Neural cell (in vitro differentiated cells): ENCODE results near the gene TTN. TPM values are rescaled to one million over a fixed set of nuclear protein-coding genes. Genes with fewer than 3 reads are reported as not detected.

Experiments used
- H2AFZ ChIP-seq: fragments of 200-600, 300-800 bp; sonication (generic), shearing (Covaris generic); 2 replicates; pipeline ENCODE4 v1.6.0; 2014; ENCODE audit warnings: low read depth, mild to moderate bottlenecking, antibody characterized with exemption, low read length, moderate library complexity
- H3F3A ChIP-seq: fragments of 200-600 bp; shearing (Covaris generic); 2 replicates; pipeline ENCODE4 v1.6.1; 2016; ENCODE audit warnings: mild to moderate bottlenecking, moderate library complexity, mixed read lengths, antibody characterized with exemption, low read length; ENCODE audit not compliant: insufficient read depth, poor library complexity, severe bottlenecking
- H3K27ac ChIP-seq: fragments of 200-600, 300-800 bp; sonication (generic), shearing (Covaris generic); 2 replicates; pipeline ENCODE4 v1.5.1; 2014; ENCODE audit warnings: mild to moderate bottlenecking, low read length, moderate library complexity
- H3K27me3 ChIP-seq: fragments of 300-800, 200-600 bp; sonication (generic), shearing (Covaris generic); 2 replicates; pipeline ENCODE4 v1.6.0; 2014; ENCODE audit warnings: mild to moderate bottlenecking, low read depth, low read length, moderate library complexity; ENCODE audit not compliant: insufficient read depth
- H3K36me3 ChIP-seq: fragments of 300-800, 200-600 bp; sonication (generic), shearing (Covaris generic); 2 replicates; pipeline ENCODE4 v1.5.1; 2014; ENCODE audit warnings: mild to moderate bottlenecking, antibody characterized with exemption, low read length, moderate library complexity; ENCODE audit not compliant: insufficient read depth
- H3K4me2 ChIP-seq: fragments of 300-800, 200-600 bp; sonication (generic), shearing (Covaris generic); 2 replicates; pipeline ENCODE4 v1.6.0; 2014; ENCODE audit warnings: mild to moderate bottlenecking, low read length
- H3K4me3 ChIP-seq: fragments of 300-800, 200-600 bp; sonication (generic), shearing (Covaris generic); 2 replicates; pipeline ENCODE4 v1.5.1; 2014; ENCODE audit warnings: mild to moderate bottlenecking, low read length, moderate library complexity
- H3K79me2 ChIP-seq: fragments of 200-600 bp; shearing (Covaris generic); replicated peaks from 2 replicates; pipeline ENCODE4 v1.6.0; 2014; ENCODE audit warnings: mild to moderate bottlenecking, low read length, moderate library complexity; ENCODE audit not compliant: insufficient read depth
- H3K9ac ChIP-seq: fragments of 300-800, 200-600 bp; sonication (generic), shearing (Covaris generic); 2 replicates; pipeline ENCODE4 v1.6.1; 2016; ENCODE audit warnings: mild to moderate bottlenecking, low read length, mixed read lengths
- H3K9me2 ChIP-seq: fragments of 200-600 bp; shearing (Covaris generic); 2 replicates; pipeline ENCODE4 v1.6.1; 2016; ENCODE audit warnings: mild to moderate bottlenecking, low read length, mixed read lengths; ENCODE audit not compliant: insufficient read depth
- H3K9me3 ChIP-seq: fragments of 200-600, 300-800 bp; sonication (generic), shearing (Covaris generic); 2 replicates; pipeline ENCODE4 v1.6.1; 2016; ENCODE audit warnings: mild to moderate bottlenecking, mixed run types, low read length, moderate library complexity, mixed read lengths
- H4K20me1 ChIP-seq: fragments of 200-600 bp; shearing (Covaris generic); 2 replicates; pipeline ENCODE4 v1.6.1; 2016; ENCODE audit warnings: mild to moderate bottlenecking, mixed run types; ENCODE audit not compliant: insufficient read depth
- EP300 ChIP-seq: fragments of 450-650 bp; conservative IDR thresholded peaks from 2 replicates; pipeline ENCODE4 v1.6.1; 2014; ENCODE audit warnings: antibody characterized with exemption, mild to moderate bottlenecking, moderate library complexity; ENCODE audit not compliant: poor library complexity, severe bottlenecking
- EZH2 ChIP-seq: fragments of 200-600, 300-800 bp; shearing (Covaris generic), sonication (generic); IDR thresholded peaks from 2 replicates; pipeline ENCODE4 v1.6.1; 2014; ENCODE audit warnings: antibody characterized with exemption, low read length, borderline replicate concordance, mild to moderate bottlenecking; ENCODE audit not compliant: insufficient read depth, poor library complexity, severe bottlenecking
- MXI1 ChIP-seq: fragments of 450-650 bp; conservative IDR thresholded peaks from 2 replicates; pipeline ENCODE4 v1.6.1; 2014; ENCODE audit warnings: antibody characterized with exemption, mild to moderate bottlenecking; ENCODE audit not compliant: poor library complexity, severe bottlenecking
- POLR2AphosphoS5 ChIP-seq: IDR thresholded peaks from 2 replicates; pipeline ENCODE4 v1.6.1; 2012
- RAD21 ChIP-seq: fragments of 450-650 bp; conservative IDR thresholded peaks from 2 replicates; pipeline ENCODE4 v1.6.1; 2014; ENCODE audit warnings: antibody characterized with exemption, mild to moderate bottlenecking, moderate library complexity
- SMC3 ChIP-seq: fragments of 450-650 bp; conservative IDR thresholded peaks from 2 replicates; pipeline ENCODE4 v1.6.1; 2014; ENCODE audit warnings: antibody characterized with exemption, mild to moderate bottlenecking, moderate library complexity; ENCODE audit not compliant: poor library complexity
- TAF1 ChIP-seq: IDR thresholded peaks from 2 replicates; pipeline ENCODE4 v1.6.1; 2012; ENCODE audit warnings: low read depth
- polyA plus RNA-seq: library from polyadenylated mRNA; depleted of rRNA; stranded (reverse); fragments of >200 nt; gene quantifications from 2 replicates; pipeline ENCODE4 v1.2.3, GENCODE V29; 2014
- TF ChIP-seq, protein P1 (sequence below): fragments of 450-650 bp; IDR thresholded peaks from 2 replicates; pipeline ENCODE4 v1.5.1; 2014; ENCODE audit warnings: antibody characterized with exemption, mild to moderate bottlenecking, moderate library complexity; ENCODE audit not compliant: poor library complexity, severe bottlenecking
- TF ChIP-seq, protein P2 (sequence below): IDR thresholded peaks from 2 replicates; pipeline ENCODE4 v1.6.1; 2012; ENCODE audit warnings: borderline replicate concordance

The TTN gene
- polyA plus RNA-seq, 1 donor from 2014 or later = 0.10 TPM

DNA sequence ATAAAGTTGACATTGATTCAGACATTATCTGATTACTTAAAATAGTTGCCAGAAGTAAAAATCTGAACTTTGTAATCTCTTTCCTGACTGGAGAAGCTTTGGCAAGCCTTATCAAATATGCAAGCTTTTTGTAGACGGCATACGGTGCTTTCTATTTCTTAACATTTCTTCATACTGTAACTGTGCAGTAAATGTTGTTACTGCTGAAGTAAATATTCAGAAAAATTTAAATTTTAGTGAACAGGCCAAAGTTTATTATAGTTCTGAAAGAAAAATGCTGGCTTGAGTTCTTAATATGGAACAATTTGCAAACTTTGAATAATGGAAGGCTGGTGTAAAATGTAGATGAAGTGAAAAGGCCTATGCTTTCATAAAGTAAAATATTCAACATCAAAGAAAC, 1.8 kb downstream of the TTN start:
- no peaks in the 10 kb centered on the region for H3K9me2 ChIP-seq
- no peaks in the 10 kb centered on the region for H3K27me3 ChIP-seq
- H3K4me3 ChIP-seq = no peak overlapping the region
- no peaks in the 10 kb centered on the region for H3K9me3 ChIP-seq
- no peak overlapping the region for H3K27ac ChIP-seq
- H3K9ac ChIP-seq = no peak overlapping the region
- H4K20me1 ChIP-seq = no peaks in the 10 kb centered on the region
- H3K4me2 ChIP-seq = no peak overlapping the region
- no peak for TF ChIP-seq SMC3
- no peak for TF ChIP-seq POLR2AphosphoS5
- no peak for TF ChIP-seq RAD21
- TF ChIP-seq, protein P1, sequence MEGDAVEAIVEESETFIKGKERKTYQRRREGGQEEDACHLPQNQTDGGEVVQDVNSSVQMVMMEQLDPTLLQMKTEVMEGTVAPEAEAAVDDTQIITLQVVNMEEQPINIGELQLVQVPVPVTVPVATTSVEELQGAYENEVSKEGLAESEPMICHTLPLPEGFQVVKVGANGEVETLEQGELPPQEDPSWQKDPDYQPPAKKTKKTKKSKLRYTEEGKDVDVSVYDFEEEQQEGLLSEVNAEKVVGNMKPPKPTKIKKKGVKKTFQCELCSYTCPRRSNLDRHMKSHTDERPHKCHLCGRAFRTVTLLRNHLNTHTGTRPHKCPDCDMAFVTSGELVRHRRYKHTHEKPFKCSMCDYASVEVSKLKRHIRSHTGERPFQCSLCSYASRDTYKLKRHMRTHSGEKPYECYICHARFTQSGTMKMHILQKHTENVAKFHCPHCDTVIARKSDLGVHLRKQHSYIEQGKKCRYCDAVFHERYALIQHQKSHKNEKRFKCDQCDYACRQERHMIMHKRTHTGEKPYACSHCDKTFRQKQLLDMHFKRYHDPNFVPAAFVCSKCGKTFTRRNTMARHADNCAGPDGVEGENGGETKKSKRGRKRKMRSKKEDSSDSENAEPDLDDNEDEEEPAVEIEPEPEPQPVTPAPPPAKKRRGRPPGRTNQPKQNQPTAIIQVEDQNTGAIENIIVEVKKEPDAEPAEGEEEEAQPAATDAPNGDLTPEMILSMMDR = no peak
- no peak for TF ChIP-seq TAF1
- TF ChIP-seq EP300 = no peak
- TF ChIP-seq MXI1 = no peak
- no peak for TF ChIP-seq EZH2
- TF ChIP-seq, protein P2, sequence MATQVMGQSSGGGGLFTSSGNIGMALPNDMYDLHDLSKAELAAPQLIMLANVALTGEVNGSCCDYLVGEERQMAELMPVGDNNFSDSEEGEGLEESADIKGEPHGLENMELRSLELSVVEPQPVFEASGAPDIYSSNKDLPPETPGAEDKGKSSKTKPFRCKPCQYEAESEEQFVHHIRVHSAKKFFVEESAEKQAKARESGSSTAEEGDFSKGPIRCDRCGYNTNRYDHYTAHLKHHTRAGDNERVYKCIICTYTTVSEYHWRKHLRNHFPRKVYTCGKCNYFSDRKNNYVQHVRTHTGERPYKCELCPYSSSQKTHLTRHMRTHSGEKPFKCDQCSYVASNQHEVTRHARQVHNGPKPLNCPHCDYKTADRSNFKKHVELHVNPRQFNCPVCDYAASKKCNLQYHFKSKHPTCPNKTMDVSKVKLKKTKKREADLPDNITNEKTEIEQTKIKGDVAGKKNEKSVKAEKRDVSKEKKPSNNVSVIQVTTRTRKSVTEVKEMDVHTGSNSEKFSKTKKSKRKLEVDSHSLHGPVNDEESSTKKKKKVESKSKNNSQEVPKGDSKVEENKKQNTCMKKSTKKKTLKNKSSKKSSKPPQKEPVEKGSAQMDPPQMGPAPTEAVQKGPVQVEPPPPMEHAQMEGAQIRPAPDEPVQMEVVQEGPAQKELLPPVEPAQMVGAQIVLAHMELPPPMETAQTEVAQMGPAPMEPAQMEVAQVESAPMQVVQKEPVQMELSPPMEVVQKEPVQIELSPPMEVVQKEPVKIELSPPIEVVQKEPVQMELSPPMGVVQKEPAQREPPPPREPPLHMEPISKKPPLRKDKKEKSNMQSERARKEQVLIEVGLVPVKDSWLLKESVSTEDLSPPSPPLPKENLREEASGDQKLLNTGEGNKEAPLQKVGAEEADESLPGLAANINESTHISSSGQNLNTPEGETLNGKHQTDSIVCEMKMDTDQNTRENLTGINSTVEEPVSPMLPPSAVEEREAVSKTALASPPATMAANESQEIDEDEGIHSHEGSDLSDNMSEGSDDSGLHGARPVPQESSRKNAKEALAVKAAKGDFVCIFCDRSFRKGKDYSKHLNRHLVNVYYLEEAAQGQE = no peak
- no peaks in the 10 kb centered on the region for H3K79me2 ChIP-seq
- no peaks in the 10 kb centered on the region for H3F3A ChIP-seq
- H3K36me3 ChIP-seq = no peaks in the 10 kb centered on the region
- H2AFZ ChIP-seq = no peak overlapping the region

DNA sequence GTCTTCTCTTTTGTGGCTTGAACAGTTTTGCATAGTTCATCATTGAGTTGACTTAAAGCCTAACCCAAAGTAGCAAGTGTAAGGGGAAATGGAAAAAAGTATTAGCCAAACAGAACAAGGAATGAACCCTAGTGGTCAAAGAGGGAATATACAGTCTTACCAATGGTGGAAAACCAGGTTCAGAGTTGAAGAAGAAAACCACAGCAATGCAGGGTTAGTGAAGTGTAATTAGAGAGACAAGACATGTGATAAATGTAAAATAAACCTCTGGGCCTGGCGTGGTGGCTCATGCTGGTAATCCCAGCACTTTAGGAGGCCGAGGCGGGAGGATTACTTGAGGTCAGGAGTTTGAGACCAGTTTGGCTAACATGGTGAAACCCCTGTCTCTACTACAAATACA, 2.4 kb downstream of the TTN start:
- Histone ChIP-seq H4K20me1 (no peaks in the 10 kb centered on the region), H3K36me3 (no peaks in the 10 kb centered on the region)

More for the DNA sequence above, 2.4 kb downstream of the TTN start:
- no peak overlapping the region for H3K4me3 ChIP-seq
- no peak overlapping the region for H3K9ac ChIP-seq
- TF ChIP-seq EZH2 (no peak), TAF1 (no peak), MXI1 (no peak), RAD21 (no peak), POLR2AphosphoS5 (no peak), EP300 (no peak)
- TF ChIP-seq, protein P1 = no peak
- TF ChIP-seq, protein P2 = no peak
- H3F3A ChIP-seq = no peaks in the 10 kb centered on the region
- no peak overlapping the region for H3K4me2 ChIP-seq
- no peak overlapping the region for H2AFZ ChIP-seq
- no peaks in the 10 kb centered on the region for H3K9me3 ChIP-seq
- H3K79me2 ChIP-seq = no peaks in the 10 kb centered on the region
- no peak overlapping the region for H3K27ac ChIP-seq
- H3K27me3 ChIP-seq = no peaks in the 10 kb centered on the region
- H3K9me2 ChIP-seq = no peaks in the 10 kb centered on the region
